Endodermal cell (in vitro differentiated cells): ENCODE results near the gene CNFN. TPM values are rescaled to one million over a fixed set of nuclear protein-coding genes. Genes with fewer than 3 reads are reported as not detected.

Experiments
- DNase-seq: peaks from one replicate; pipeline ENCODE4 v3.0.0-alpha.2; 2017
- H3K27ac ChIP-seq: 2 replicates; pipeline ENCODE4 v1.5.1; 2013; ENCODE audit warnings: mild to moderate bottlenecking, low read depth, low read length, moderate library complexity
- H3K27me3 ChIP-seq: 2 replicates; pipeline ENCODE4 v1.6.1; 2013; ENCODE audit warnings: mild to moderate bottlenecking, low read length, moderate library complexity; ENCODE audit not compliant: insufficient read depth, control insufficient read depth, poor library complexity, severe bottlenecking
- H3K36me3 ChIP-seq: 2 replicates; pipeline ENCODE4 v1.7.0; 2013; ENCODE audit warnings: mild to moderate bottlenecking, low read length, moderate library complexity; ENCODE audit not compliant: control insufficient read depth, insufficient read depth
- H3K4me1 ChIP-seq: one replicate; pipeline ENCODE4 v1.7.0; 2013; ENCODE audit warnings: low read length; ENCODE audit not compliant: control insufficient read depth, insufficient read depth
- H3K4me3 ChIP-seq: 2 replicates; pipeline ENCODE4 v1.5.1; 2013; ENCODE audit warnings: mild to moderate bottlenecking, low read length, moderate library complexity
- H3K9ac ChIP-seq: 2 replicates; pipeline ENCODE4 v1.6.1; 2013; ENCODE audit warnings: mild to moderate bottlenecking, low read length, moderate library complexity; ENCODE audit not compliant: poor library complexity, severe bottlenecking; ENCODE audit errors: extremely low read depth
- H3K9me3 ChIP-seq: 2 replicates; pipeline ENCODE4 v1.6.1; 2013; ENCODE audit warnings: mild to moderate bottlenecking, low read length, moderate library complexity; ENCODE audit not compliant: control insufficient read depth
- H3K27ac Mint-ChIP-seq: 2 replicates; pipeline ENCODE4 v1.8.0; 2020; ENCODE audit warnings: mixed read lengths
- H3K27me3 Mint-ChIP-seq: 2 replicates; pipeline ENCODE4 v1.8.0; 2021; ENCODE audit warnings: mild to moderate bottlenecking, mixed read lengths; ENCODE audit not compliant: insufficient read depth
- H3K36me3 Mint-ChIP-seq: 2 replicates; pipeline ENCODE4 v1.8.0; 2020; ENCODE audit warnings: low read depth, mixed read lengths
- H3K4me1 Mint-ChIP-seq: 2 replicates; pipeline ENCODE4 v1.8.0; 2020; ENCODE audit warnings: mixed read lengths
- H3K4me3 Mint-ChIP-seq: 2 replicates; pipeline ENCODE4 v1.8.0; 2020; ENCODE audit warnings: mild to moderate bottlenecking, moderate library complexity, mixed read lengths
- H3K9me3 Mint-ChIP-seq: 2 replicates; pipeline ENCODE4 v1.8.0; 2020; ENCODE audit warnings: mild to moderate bottlenecking, mixed read lengths
- CTCF ChIP-seq: fragments of 200-600 bp; sonication (generic); conservative IDR thresholded peaks from 2 replicates; pipeline ENCODE4 v1.5.0; 2021; ENCODE audit warnings: antibody characterized with exemption, mild to moderate bottlenecking
- WGBS, 2 experiments: methylation state at CpG; one replicate each; pipeline versions ENCODE4 v1.1.5 to v1.1.7; 2013; ENCODE audit warnings: missing lambda C conversion rate in 2 of 2, mixed read lengths in 1 of 2; ENCODE audit not compliant: insufficient coverage in 1 of 2, insufficient read length in 1 of 2; 5-methylcytosine and 5-hydroxymethylcytosine counted together
- total RNA-seq, 2 donors: library from RNA; stranded (reverse); fragmentation: NEBNext Ultra II Directional in 1 of 2; extraction: Animal tissue kit (Norgen Biotek cat#: 25700) in 1 of 2; gene quantifications; 2 replicates in 1 of 2; 3 replicates in 1 of 2; pipeline ENCODE4 v1.2.1, GENCODE V29; 2021

Gene CNFN
- total RNA-seq, 2 donors from 2014 or later: 5.0 to 6.6 TPM

GRCh38 chr19:42378225-42379215 lies 11.6 kb downstream of the CNFN start:
- no peak overlapping the region for H3K27ac Mint-ChIP-seq
- H3K4me1 Mint-ChIP-seq: no peaks in the 10 kb centered on the region
- WGBS, 2 experiments: 91 to 93% methylated on average over 11 to 17 of the region's 17 CpGs

GRCh38 chr19:42376177-42376555 lies 13.9 kb downstream of the CNFN start:
- no peaks in the 10 kb centered on the region for H3K4me1 Mint-ChIP-seq
- no peak for TF ChIP-seq CTCF
- H3K9me3 Mint-ChIP-seq: no peaks in the 10 kb centered on the region
- Histone ChIP-seq H3K36me3 (peaks cover 12% of the 10 kb centered on the region), H3K27ac (no peak overlapping the region), H3K4me1 (no peaks in the 10 kb centered on the region), H3K9me3 (no peaks in the 10 kb centered on the region), H3K9ac (no peak overlapping the region), H3K4me3 (no peak overlapping the region), H3K27me3 (no peaks in the 10 kb centered on the region)
- WGBS, 2 experiments: 95 to 98% methylated on average over 11 to 17 of the region's 17 CpGs
- H3K36me3 Mint-ChIP-seq: peaks cover 29% of the 10 kb centered on the region
- H3K27ac Mint-ChIP-seq: no peak overlapping the region
- peaks cover 10% of the 10 kb centered on the region for H3K27me3 Mint-ChIP-seq
- no peak overlapping the region for H3K4me3 Mint-ChIP-seq
- no peak for DNase-seq

More at GRCh38 chr19:42378225-42379215, 11.6 kb downstream of the CNFN start:
- Mint-ChIP-seq H3K27me3 (peaks cover 18% of the 10 kb centered on the region), H3K9me3 (no peaks in the 10 kb centered on the region), H3K4me3 (no peak overlapping the region), H3K36me3 (peaks cover 20% of the 10 kb centered on the region)
- no peak for DNase-seq
- Histone ChIP-seq H3K9me3 (no peaks in the 10 kb centered on the region), H3K4me1 (no peaks in the 10 kb centered on the region), H3K27me3 (no peaks in the 10 kb centered on the region), H3K27ac (no peak overlapping the region), H3K9ac (no peak overlapping the region), H3K36me3 (peaks cover 7% of the 10 kb centered on the region), H3K4me3 (no peak overlapping the region)
- TF ChIP-seq CTCF: no peak

GRCh38 chr19:42375415-42376176 lies 14.5 kb downstream of the CNFN start:
- TF ChIP-seq CTCF: no peak
- peaks cover 15% of the 10 kb centered on the region for H3K36me3 ChIP-seq
- no peaks in the 10 kb centered on the region for H3K9me3 Mint-ChIP-seq
- H3K27ac ChIP-seq: no peak overlapping the region
- H3K9me3 ChIP-seq: no peaks in the 10 kb centered on the region
- no peaks in the 10 kb centered on the region for H3K4me1 Mint-ChIP-seq
- no peak for DNase-seq
- no peak overlapping the region for H3K9ac ChIP-seq
- H3K27me3 ChIP-seq: no peaks in the 10 kb centered on the region
- H3K36me3 Mint-ChIP-seq: peaks cover 31% of the 10 kb centered on the region
- no peaks in the 10 kb centered on the region for H3K4me1 ChIP-seq
- 95 to 96% methylated on average over 30 to 54 of the region's 54 CpGs for WGBS, 2 experiments
- peaks cover 7% of the 10 kb centered on the region for H3K27me3 Mint-ChIP-seq
- no peak overlapping the region for H3K27ac Mint-ChIP-seq
- H3K4me3 Mint-ChIP-seq: no peak overlapping the region
- no peak overlapping the region for H3K4me3 ChIP-seq
